Astrocyte (in vitro differentiated cells and primary cell): ENCODE measurements around the gene MOGAT3.

Experiments used
- EZH2 ChIP-seq: IDR thresholded peaks from 2 replicates; pipeline ENCODE4 v1.6.1; 2012; ENCODE audit warnings: mild to moderate bottlenecking, low read length, inconsistent platforms; ENCODE audit not compliant: insufficient read depth
- TF ChIP-seq, protein P1 (sequence below): IDR thresholded peaks from 2 replicates; pipeline ENCODE4 v1.5.1; 2011; ENCODE audit warnings: low read depth, mild to moderate bottlenecking, inconsistent platforms, low read length, moderate library complexity; ENCODE audit not compliant: insufficient read depth

DNA sequence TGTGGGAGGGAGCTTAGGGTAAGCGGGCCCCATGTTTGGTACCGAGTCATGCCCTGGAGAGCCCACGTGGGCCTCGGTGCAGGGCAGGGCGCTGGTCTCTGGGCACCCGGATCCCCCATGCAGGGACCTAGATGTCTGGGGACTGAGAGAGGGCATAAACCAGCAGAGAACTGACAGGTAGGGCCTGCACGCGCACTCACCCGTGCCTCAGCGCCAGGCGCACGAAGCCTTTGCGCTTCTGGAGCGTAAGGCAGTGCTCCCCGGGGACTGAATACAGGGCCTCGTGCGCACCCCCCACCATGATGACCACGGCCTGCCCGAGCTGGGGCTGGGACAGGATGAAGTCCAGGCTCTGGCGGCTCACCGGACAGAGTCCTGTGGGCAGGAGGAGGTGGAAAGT lies 2.8 kb downstream of the MOGAT3 start:
- no peak for TF ChIP-seq EZH2
- TF ChIP-seq, protein P1, sequence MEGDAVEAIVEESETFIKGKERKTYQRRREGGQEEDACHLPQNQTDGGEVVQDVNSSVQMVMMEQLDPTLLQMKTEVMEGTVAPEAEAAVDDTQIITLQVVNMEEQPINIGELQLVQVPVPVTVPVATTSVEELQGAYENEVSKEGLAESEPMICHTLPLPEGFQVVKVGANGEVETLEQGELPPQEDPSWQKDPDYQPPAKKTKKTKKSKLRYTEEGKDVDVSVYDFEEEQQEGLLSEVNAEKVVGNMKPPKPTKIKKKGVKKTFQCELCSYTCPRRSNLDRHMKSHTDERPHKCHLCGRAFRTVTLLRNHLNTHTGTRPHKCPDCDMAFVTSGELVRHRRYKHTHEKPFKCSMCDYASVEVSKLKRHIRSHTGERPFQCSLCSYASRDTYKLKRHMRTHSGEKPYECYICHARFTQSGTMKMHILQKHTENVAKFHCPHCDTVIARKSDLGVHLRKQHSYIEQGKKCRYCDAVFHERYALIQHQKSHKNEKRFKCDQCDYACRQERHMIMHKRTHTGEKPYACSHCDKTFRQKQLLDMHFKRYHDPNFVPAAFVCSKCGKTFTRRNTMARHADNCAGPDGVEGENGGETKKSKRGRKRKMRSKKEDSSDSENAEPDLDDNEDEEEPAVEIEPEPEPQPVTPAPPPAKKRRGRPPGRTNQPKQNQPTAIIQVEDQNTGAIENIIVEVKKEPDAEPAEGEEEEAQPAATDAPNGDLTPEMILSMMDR = no peak
